ENCODE results near the gene ZDHHC8.

The ZDHHC8 gene

DNA sequence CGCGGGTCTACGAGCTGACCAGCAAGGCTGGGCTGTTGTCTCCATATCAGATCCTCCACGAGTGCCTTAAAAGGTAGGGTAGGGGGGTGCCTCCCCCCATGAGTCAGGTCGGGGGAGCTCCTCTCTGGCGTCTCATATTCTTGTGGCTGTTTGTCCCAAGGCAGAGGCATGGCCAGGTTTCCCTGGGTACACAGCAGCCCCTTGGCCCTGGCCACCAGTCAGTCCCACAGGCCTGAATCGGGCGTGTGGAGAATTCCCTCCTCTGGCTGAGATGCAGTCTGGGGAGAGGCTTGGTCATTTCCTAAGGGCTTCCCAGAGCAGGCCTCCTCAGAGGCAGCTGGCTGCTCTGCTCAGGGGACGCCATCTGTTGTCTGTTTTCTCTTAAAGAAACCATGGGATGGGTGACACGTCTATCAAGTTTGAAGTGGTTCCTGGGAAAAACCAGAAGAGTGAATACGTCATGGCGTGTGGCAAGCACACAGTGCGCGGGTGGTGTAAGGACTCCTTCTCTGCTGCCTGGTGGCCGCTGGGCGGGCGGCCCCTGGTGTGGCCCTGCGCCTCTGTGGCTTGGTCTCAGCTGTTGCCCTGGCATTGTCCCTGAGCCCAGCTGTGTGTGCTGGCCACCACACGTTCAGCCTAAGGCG, 25.3 kb upstream of the ZDHHC8 start:
- Histone ChIP-seq H3K4me1 (ENCODE audit: control insufficient read depth, insufficient read depth, low read depth, low read length) (peaks cover 17% of the 10 kb centered on the region), H3K79me1 (replicated peaks; ENCODE audit: low read length, poor library complexity, severe bottlenecking) (peaks cover 34% of the 10 kb centered on the region), H3K36me3 (ENCODE audit: control insufficient read depth in 1 of 2, insufficient read depth in 2 of 2, low read depth in 1 of 2, low read length in 2 of 2) (peaks cover 81 to 91% of the 10 kb centered on the region in 2 experiments), H3K14ac (ENCODE audit: low read length in 2 of 2) (no peak overlapping the region), H4K91ac (ENCODE audit: low read length) (no peak overlapping the region), H2BK12ac (ENCODE audit: low read length in 2 of 2) (no peak overlapping the region), H3K18ac (ENCODE audit: low read depth in 1 of 2, low read length in 2 of 2) (no peak overlapping the region), H2BK120ac (ENCODE audit: low read depth, low read length) (no peak overlapping the region), H3K9me3 (ENCODE audit: control insufficient read depth, low read length) (no peaks in the 10 kb centered on the region), H2BK5ac (ENCODE audit: low read depth, low read length, poor library complexity, severe bottlenecking) (no peak overlapping the region), H2AK5ac (ENCODE audit: low read length, severe bottlenecking) (no peak overlapping the region), H4K8ac (ENCODE audit: low read length) (no peak overlapping the region), H2AFZ (ENCODE audit: low read depth, low read length) (no peak overlapping the region), H3K27me3 (ENCODE audit: control insufficient read depth in 1 of 2, insufficient read depth in 1 of 2, low read length in 2 of 2) (no peaks in the 10 kb centered on the region), H3K4me3 (ENCODE audit: insufficient read depth in 1 of 2, low read depth in 1 of 2, low read length in 2 of 2) (no peak overlapping the region), H3K9ac (ENCODE audit: low read length) (no peak overlapping the region), H3K4me2 (ENCODE audit: low read length, poor library complexity, severe bottlenecking) (no peak overlapping the region), H3K4ac (ENCODE audit: low read depth in 1 of 2, low read length in 2 of 2) (no peak overlapping the region), H2BK15ac (ENCODE audit: low read depth, poor library complexity, severe bottlenecking) (no peak overlapping the region), H3K23ac (ENCODE audit: low read length in 2 of 2) (no peak overlapping the region), H3K27ac (ENCODE audit: low read length, poor library complexity, severe bottlenecking) (no peak overlapping the region)
- WGBS = 96% methylated on average over 20 of the region's 20 CpGs
- no peak for DNase-seq

DNA sequence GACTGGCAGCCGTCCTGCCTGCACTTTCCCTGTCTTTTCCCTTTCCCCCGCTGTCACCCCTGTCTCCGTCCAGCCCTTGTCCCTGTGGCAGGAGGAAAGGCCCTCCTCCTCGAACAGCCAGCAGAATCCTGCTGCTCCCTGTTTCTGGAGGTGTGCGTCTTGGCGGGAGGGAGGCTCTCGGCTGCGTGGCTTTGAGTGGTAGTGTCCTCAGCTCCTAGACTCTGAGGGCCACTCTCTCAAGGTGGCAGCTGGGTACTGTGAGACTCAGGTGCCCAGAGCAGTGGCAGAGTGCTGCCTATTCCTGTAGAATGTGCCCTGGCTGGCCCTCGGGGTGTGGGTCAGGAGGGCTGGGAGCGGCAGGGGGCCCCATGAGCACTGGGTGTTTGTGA, 24.8 kb upstream of the ZDHHC8 start:
- no peak overlapping the region for H3K4me2 ChIP-seq (ENCODE audit: low read length, poor library complexity, severe bottlenecking)
- no peak overlapping the region for H3K23ac ChIP-seq (ENCODE audit: low read length in 2 of 2)
- H3K14ac ChIP-seq (ENCODE audit: low read length in 2 of 2) = no peak overlapping the region
- H3K9me3 ChIP-seq (ENCODE audit: control insufficient read depth, low read length) = no peaks in the 10 kb centered on the region
- no peak overlapping the region for H2BK12ac ChIP-seq (ENCODE audit: low read length in 2 of 2)
- no peak overlapping the region for H4K91ac ChIP-seq (ENCODE audit: low read length)
- H3K4me1 ChIP-seq (ENCODE audit: control insufficient read depth, insufficient read depth, low read depth, low read length) = peaks cover 18% of the 10 kb centered on the region
- H3K27me3 ChIP-seq (ENCODE audit: control insufficient read depth in 1 of 2, insufficient read depth in 1 of 2, low read length in 2 of 2) = no peaks in the 10 kb centered on the region
- DNase-seq = no peak
- WGBS = 95% methylated on average over 10 of the region's 10 CpGs
- H3K79me1 ChIP-seq (replicated peaks; ENCODE audit: low read length, poor library complexity, severe bottlenecking) = peaks cover 34% of the 10 kb centered on the region
- peaks cover 82 to 90% of the 10 kb centered on the region in 2 experiments for H3K36me3 ChIP-seq (ENCODE audit: control insufficient read depth in 1 of 2, insufficient read depth in 2 of 2, low read depth in 1 of 2, low read length in 2 of 2)
- H3K4me3 ChIP-seq (ENCODE audit: insufficient read depth in 1 of 2, low read depth in 1 of 2, low read length in 2 of 2) = no peak overlapping the region
- H3K9ac ChIP-seq (ENCODE audit: low read length) = no peak overlapping the region
- H3K18ac ChIP-seq (ENCODE audit: low read depth in 1 of 2, low read length in 2 of 2) = no peak overlapping the region
- no peak overlapping the region for H3K27ac ChIP-seq (ENCODE audit: low read length, poor library complexity, severe bottlenecking)
- no peak overlapping the region for H3K4ac ChIP-seq (ENCODE audit: low read depth in 1 of 2, low read length in 2 of 2)
- no peak overlapping the region for H2BK120ac ChIP-seq (ENCODE audit: low read depth, low read length)
- H2AK5ac ChIP-seq (ENCODE audit: low read length, severe bottlenecking) = no peak overlapping the region
- no peak overlapping the region for H2AFZ ChIP-seq (ENCODE audit: low read depth, low read length)
- no peak overlapping the region for H2BK15ac ChIP-seq (ENCODE audit: low read depth, poor library complexity, severe bottlenecking)
- no peak overlapping the region for H4K8ac ChIP-seq (ENCODE audit: low read length)
- no peak overlapping the region for H2BK5ac ChIP-seq (ENCODE audit: low read depth, low read length, poor library complexity, severe bottlenecking)

DNA sequence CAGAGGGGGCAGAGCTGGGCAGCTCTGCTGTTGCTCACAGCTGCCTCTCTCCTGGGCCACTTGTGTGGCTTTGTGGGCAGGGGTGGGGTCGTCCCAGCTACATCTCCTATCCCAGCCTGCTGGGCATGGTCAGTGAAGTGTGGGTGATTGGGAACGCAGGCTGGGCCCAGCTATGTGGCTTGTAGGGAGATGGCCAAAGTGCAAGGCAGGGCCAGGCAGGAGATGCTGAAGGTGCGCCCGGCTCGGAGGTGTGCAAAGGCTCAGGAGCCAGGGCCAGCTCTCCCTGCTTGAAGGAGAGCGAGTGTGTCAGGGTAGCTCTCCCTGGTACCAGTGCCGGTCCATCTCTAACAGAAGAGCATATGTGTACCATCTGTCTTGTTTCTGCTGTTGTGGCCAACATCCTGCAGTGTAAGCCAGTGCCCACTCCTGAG, 24.1 kb upstream of the ZDHHC8 start:
- DNase-seq = no peak
- H3K18ac ChIP-seq (ENCODE audit: low read depth in 1 of 2, low read length in 2 of 2) = no peak overlapping the region
- H3K4me1 ChIP-seq (ENCODE audit: control insufficient read depth, insufficient read depth, low read depth, low read length) = peaks cover 23% of the 10 kb centered on the region
- no peak overlapping the region for H4K8ac ChIP-seq (ENCODE audit: low read length)
- H3K9ac ChIP-seq (ENCODE audit: low read length) = no peak overlapping the region
- no peak overlapping the region for H2BK12ac ChIP-seq (ENCODE audit: low read length in 2 of 2)
- H4K91ac ChIP-seq (ENCODE audit: low read length) = no peak overlapping the region
- H2AFZ ChIP-seq (ENCODE audit: low read depth, low read length) = no peak overlapping the region
- H3K4me3 ChIP-seq (ENCODE audit: insufficient read depth in 1 of 2, low read depth in 1 of 2, low read length in 2 of 2) = no peak overlapping the region
- no peak overlapping the region for H3K23ac ChIP-seq (ENCODE audit: low read length in 2 of 2)
- no peaks in the 10 kb centered on the region for H3K9me3 ChIP-seq (ENCODE audit: control insufficient read depth, low read length)
- no peak overlapping the region for H2BK5ac ChIP-seq (ENCODE audit: low read depth, low read length, poor library complexity, severe bottlenecking)
- no peak overlapping the region for H2AK5ac ChIP-seq (ENCODE audit: low read length, severe bottlenecking)
- H3K4ac ChIP-seq (ENCODE audit: low read depth in 1 of 2, low read length in 2 of 2) = no peak overlapping the region
- WGBS = over 99% methylated on average over 7 of the region's 7 CpGs
- H3K14ac ChIP-seq (ENCODE audit: low read length in 2 of 2) = no peak overlapping the region
- no peak overlapping the region for H3K27ac ChIP-seq (ENCODE audit: low read length, poor library complexity, severe bottlenecking)
- H2BK120ac ChIP-seq (ENCODE audit: low read depth, low read length) = no peak overlapping the region
- H2BK15ac ChIP-seq (ENCODE audit: low read depth, poor library complexity, severe bottlenecking) = no peak overlapping the region
- H3K79me1 ChIP-seq (replicated peaks; ENCODE audit: low read length, poor library complexity, severe bottlenecking) = peaks cover 36% of the 10 kb centered on the region
- no peak overlapping the region for H3K4me2 ChIP-seq (ENCODE audit: low read length, poor library complexity, severe bottlenecking)
- H3K36me3 ChIP-seq (ENCODE audit: control insufficient read depth in 1 of 2, insufficient read depth in 2 of 2, low read depth in 1 of 2, low read length in 2 of 2) = peaks cover 84 to 90% of the 10 kb centered on the region in 2 experiments
- no peaks in the 10 kb centered on the region for H3K27me3 ChIP-seq (ENCODE audit: control insufficient read depth in 1 of 2, insufficient read depth in 1 of 2, low read length in 2 of 2)

DNA sequence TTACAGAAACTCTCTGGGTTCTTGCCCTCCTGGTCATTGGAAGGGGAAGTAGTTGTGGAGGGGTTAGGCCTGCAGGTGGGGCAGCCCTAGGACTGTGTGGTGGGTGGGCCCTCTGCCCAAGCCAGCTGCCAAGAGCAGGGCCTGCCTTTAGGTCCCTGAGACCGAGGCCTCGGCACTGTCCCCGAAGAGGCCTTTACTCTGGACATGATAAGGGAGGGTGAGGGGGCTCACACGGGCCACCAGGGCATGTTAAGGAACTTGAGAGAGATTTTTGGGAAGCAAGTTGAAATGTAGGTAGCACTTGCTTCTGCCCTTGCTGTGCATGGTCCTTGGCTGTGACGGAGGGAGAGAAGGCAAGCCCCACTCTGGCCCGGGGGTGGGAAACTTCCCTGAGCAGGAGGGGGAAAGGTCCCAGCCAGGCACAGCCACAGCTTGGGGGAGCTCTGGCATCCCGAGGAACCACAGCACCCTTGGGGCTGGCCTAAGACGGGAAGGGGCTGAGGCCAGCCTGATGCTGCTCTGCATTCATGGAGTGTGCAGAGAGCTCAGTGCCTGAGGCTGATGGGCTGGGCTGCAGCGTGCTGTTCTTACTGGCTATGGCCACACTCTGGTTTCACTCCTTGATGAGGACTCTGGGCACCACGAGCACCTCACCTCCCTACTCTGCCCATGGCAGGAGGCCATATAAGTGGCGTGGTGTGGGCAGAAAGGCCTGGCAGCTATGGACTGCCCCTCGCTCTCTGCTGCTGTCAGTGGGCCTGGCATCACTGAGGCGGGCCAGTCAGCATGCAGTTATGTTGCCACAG, 23.4 kb upstream of the ZDHHC8 start:
- no peak overlapping the region for H3K14ac ChIP-seq (ENCODE audit: low read length in 2 of 2)

More for the DNA sequence above, 23.4 kb upstream of the ZDHHC8 start:
- Histone ChIP-seq H4K8ac (ENCODE audit: low read length) (no peak overlapping the region), H4K91ac (ENCODE audit: low read length) (no peak overlapping the region), H3K4ac (ENCODE audit: low read depth in 1 of 2, low read length in 2 of 2) (no peak overlapping the region), H3K27me3 (ENCODE audit: control insufficient read depth in 1 of 2, insufficient read depth in 1 of 2, low read length in 2 of 2) (no peaks in the 10 kb centered on the region), H2BK120ac (ENCODE audit: low read depth, low read length) (no peak overlapping the region), H3K4me1 (ENCODE audit: control insufficient read depth, insufficient read depth, low read depth, low read length) (peaks cover 23% of the 10 kb centered on the region), H2BK5ac (ENCODE audit: low read depth, low read length, poor library complexity, severe bottlenecking) (no peak overlapping the region), H2AK5ac (ENCODE audit: low read length, severe bottlenecking) (no peak overlapping the region), H3K4me3 (ENCODE audit: insufficient read depth in 1 of 2, low read depth in 1 of 2, low read length in 2 of 2) (no peak overlapping the region), H3K36me3 (ENCODE audit: control insufficient read depth in 1 of 2, insufficient read depth in 2 of 2, low read depth in 1 of 2, low read length in 2 of 2) (peaks cover 90 to 94% of the 10 kb centered on the region in 2 experiments), H3K79me1 (replicated peaks; ENCODE audit: low read length, poor library complexity, severe bottlenecking) (peaks cover 41% of the 10 kb centered on the region), H3K4me2 (ENCODE audit: low read length, poor library complexity, severe bottlenecking) (no peak overlapping the region), H2BK15ac (ENCODE audit: low read depth, poor library complexity, severe bottlenecking) (no peak overlapping the region), H3K18ac (ENCODE audit: low read depth in 1 of 2, low read length in 2 of 2) (no peak overlapping the region), H3K23ac (ENCODE audit: low read length in 2 of 2) (no peak overlapping the region), H2BK12ac (ENCODE audit: low read length in 2 of 2) (no peak overlapping the region), H3K27ac (ENCODE audit: low read length, poor library complexity, severe bottlenecking) (no peak overlapping the region), H3K9me3 (ENCODE audit: control insufficient read depth, low read length) (no peaks in the 10 kb centered on the region), H2AFZ (ENCODE audit: low read depth, low read length) (no peak overlapping the region), H3K9ac (ENCODE audit: low read length) (no peak overlapping the region)
- 94% methylated on average over 13 of the region's 13 CpGs for WGBS
- DNase-seq = no peak
